Lower leg skin (tissue), 4 donors: Measurements from ENCODE around the gene CCDC40. TPM values are rescaled to one million over a fixed set of nuclear protein-coding genes. Genes with fewer than 3 reads are reported as not detected.
A peak's percentile ranks its signal among the peaks of the same experiment; 100 is the strongest.

ENCODE experiments used
- DNase-seq, 2 donors: peaks; one replicate each; pipeline ENCODE4 v3.0.0-alpha.2; 2019; ENCODE audit warnings: low spot score in 2 of 2
- H3K4me3 ChIP-seq: fragments of 200-600 bp; sonication (generic); 2 replicates; pipeline ENCODE4 v1.5.1; 2017; ENCODE audit warnings: mild to moderate bottlenecking, low read depth; ENCODE audit not compliant: poor library complexity, severe bottlenecking
- POLR2A ChIP-seq, 2 donors: fragments of 450-650 bp; IDR thresholded peaks; one replicate each; pipeline ENCODE4 v1.6.1; 2016 to 2017; ENCODE audit warnings: antibody characterized with exemption in 2 of 2, mild to moderate bottlenecking in 1 of 2, moderate library complexity in 1 of 2
- WGBS, 2 donors: methylation state at CpG; one replicate each; pipeline ENCODE4 v1.1.5; 2018; 5-methylcytosine and 5-hydroxymethylcytosine counted together
- intact Hi-C: fragments of 100-400 bp; cut with DNase I; formaldehyde crosslinking; loops from one replicate; pipeline ENCODE4 v1.15.0; 2023; ENCODE audit warnings: low total_unique reads
- total RNA-seq, 4 donors: library from RNA; depleted of rRNA; stranded (reverse); fragments of >200 nt; gene quantifications; one replicate each; pipeline ENCODE4 v1.1.0, GENCODE V29; 2016
- TF ChIP-seq, protein P1 (sequence below), 3 donors: fragments of 450-650 bp; IDR thresholded peaks; one replicate each; pipeline ENCODE4 v1.5.1; 2016; ENCODE audit warnings: antibody characterized with exemption in 3 of 3, mild to moderate bottlenecking in 3 of 3, moderate library complexity in 2 of 3

The CCDC40 gene
- total RNA-seq, 4 donors from 2014 or later, result 1.2 to 5.8 (median 2.1) TPM

DNA sequence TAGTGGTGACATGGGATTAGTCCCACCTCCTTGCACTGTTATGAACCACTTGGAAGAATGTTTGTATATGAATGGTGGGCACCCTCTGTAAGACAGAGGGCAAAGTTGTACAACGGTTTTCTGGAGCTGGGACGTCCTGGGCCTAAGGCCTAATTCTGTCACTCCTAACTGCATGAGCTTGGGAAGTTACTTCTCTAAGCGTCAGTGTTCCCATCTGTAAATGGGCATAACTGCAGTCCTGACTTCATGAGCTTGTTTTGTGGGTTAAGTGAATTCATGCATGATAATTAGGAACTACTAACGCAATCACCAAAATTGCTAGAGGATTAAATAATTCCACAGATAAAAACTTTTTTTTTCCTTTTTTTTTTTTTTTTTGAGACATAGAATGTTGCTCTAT lies 2.6 kb upstream of the CCDC40 start:
- no peak overlapping the region for H3K4me3 ChIP-seq
- TF ChIP-seq, protein P1, sequence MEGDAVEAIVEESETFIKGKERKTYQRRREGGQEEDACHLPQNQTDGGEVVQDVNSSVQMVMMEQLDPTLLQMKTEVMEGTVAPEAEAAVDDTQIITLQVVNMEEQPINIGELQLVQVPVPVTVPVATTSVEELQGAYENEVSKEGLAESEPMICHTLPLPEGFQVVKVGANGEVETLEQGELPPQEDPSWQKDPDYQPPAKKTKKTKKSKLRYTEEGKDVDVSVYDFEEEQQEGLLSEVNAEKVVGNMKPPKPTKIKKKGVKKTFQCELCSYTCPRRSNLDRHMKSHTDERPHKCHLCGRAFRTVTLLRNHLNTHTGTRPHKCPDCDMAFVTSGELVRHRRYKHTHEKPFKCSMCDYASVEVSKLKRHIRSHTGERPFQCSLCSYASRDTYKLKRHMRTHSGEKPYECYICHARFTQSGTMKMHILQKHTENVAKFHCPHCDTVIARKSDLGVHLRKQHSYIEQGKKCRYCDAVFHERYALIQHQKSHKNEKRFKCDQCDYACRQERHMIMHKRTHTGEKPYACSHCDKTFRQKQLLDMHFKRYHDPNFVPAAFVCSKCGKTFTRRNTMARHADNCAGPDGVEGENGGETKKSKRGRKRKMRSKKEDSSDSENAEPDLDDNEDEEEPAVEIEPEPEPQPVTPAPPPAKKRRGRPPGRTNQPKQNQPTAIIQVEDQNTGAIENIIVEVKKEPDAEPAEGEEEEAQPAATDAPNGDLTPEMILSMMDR (IDR thresholded peaks at IDR 0.05), result no peak
- TF ChIP-seq POLR2A (IDR thresholded peaks at IDR 0.05), result no peak
- DNase-seq, result no peak
- intact Hi-C loops, result no loop called here
- WGBS, 2 donors, result 95 to 96% methylated on average over 4 of the region's 4 CpGs

DNA sequence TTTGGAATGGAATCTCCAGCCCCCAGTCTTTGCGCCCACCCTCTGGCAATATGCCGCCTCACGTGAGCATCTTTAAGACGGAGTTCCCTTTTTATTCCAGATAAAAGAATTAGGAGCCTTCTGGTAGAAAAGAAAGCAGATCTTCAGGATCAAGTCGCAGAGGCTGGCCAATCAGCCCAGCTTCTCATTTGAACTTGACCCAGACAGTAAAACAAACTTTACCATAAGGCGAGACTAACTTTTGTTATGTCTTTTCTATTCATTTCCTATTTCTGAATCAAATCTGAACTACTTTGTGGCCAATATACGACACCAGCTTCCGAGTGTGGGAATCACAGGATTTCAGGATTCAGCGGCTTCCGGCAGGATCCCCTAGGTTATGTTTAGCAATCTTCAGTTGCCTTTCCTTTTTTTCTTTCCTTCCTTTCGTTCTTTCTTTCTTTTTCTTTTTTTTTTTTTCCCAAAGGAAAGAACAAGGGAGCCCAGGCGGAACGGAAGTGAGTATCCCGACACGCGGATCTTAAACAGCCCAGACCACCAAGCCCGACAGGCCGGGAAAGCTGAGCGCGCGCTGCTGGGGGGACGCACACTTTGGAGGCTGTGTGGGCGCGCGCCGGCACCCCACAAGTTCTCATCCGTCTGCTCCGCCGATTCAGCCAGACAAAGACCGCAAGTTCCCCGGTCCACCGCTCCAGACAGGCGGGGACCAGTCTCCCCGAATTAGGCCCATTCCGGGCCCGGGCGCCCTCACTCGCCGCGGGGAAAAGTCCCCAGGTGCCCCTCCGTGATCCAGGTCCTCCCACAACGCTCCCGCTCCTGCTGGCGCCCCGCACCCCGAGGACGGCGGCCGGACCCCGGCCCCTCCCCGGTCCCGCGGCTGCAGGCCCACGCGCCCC lies 1.4 kb upstream of the CCDC40 start:
- TF ChIP-seq, protein P1 (IDR thresholded peaks at IDR 0.05), result no peak
- TF ChIP-seq POLR2A (IDR thresholded peaks at IDR 0.05), result no peak
- peak overlapping the region; percentile 49 for H3K4me3 ChIP-seq
- WGBS, 2 donors, result 2% methylated on average over 31 to 51 of the region's 55 CpGs
- DNase-seq, result no peak
- intact Hi-C loops, result no loop called here

DNA sequence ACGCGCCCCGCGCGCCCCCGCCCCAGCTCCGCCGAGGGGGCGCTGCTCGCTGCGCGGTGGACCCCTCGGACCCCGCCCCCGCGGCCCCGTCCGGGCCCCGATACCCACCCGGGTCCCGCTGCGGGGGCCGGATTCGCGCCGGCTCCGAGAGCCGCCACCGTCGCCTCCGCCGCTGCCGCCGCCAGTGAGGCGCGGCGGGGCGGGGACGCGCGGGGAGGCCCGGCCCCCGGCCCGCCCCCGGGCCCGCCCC lies 830 bp upstream of the CCDC40 start, which contains the start of gene TBC1D16:
Gene TBC1D16 (minus strand): TSS at position 186 of the 250 bp plus-strand sequence. CDS start 22,325 bp downstream, outside the sequence.
- TF ChIP-seq, protein P1 (IDR thresholded peaks at IDR 0.05), result no peak
- no peak for TF ChIP-seq POLR2A (IDR thresholded peaks at IDR 0.05)
- intact Hi-C loops, result no loop called here
- DNase-seq, result no peak
- peak within 1 kb of the TSS; percentile 69 for H3K4me3 ChIP-seq
- WGBS, 2 donors, result 3% methylated on average over 21 of the region's 46 CpGs; no CpG with 5 or more reads in 1 of the 2 donors

DNA sequence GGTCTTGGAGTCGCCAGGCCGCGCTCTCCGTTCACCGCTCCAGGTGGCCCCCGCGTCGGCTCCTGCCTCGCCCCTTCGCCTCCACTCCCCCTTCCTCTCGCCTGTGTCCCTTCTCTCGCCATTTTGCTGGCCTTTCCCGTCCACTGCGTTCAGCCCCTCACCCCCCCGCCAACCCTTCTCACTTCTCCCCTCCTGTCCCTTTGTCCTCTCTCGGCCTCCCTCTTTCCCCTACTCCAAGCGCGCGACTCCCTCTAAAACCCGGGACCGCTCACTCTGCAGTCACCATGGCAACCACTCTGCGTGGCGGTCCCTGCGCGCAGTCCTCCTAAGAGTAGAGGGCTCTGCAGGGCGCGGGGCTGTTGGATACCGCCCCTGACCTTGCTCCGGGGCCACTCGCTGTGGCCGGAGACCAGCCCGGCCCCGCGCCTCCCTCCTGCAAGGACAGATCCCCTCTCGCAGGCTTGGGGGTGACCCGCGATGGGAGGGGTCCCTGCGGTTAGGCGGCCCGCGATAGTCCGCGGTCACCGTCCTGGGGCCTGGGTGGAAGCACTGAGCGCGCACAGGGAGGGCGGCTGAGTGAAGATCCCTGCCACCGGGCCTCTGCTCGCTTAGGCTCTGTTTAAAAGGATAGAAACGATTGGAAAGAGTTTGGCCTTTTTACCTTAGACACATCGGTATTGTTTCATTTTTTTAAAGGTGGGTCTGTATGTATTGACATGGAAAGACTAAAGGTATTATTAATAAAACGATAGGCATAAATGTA lies 454 bp downstream of the CCDC40 start:
- WGBS, 2 donors, result 2% methylated on average over 50 to 51 of the region's 52 CpGs
- peak in 1 of 2 donors; percentile 87 for DNase-seq
- TF ChIP-seq, protein P1 (IDR thresholded peaks at IDR 0.05), result peak in 1 of 3 donors; percentile 54
- TF ChIP-seq POLR2A (IDR thresholded peaks at IDR 0.05), result no peak

DNA sequence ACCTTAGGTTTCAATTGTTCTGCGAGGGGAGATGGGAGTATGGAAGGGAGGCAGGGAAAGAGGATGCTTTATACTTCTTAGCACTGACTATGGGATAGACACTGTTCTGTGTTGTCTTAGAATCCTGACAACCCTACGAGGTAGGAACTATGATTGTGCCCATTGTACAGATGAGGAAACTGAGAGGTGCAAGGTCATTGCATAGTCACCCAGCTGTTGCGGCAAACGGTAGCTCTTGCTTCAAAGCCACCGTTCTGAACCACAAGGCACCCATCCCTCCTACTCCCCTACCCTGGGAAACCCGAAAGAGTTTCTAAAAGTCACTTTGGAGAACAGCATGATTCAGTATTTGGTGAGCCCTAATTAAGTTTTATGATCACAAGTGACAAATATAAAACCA lies 7.5 kb downstream of the CCDC40 start:
- H3K4me3 ChIP-seq, result no peak overlapping the region
- TF ChIP-seq, protein P1 (IDR thresholded peaks at IDR 0.05), result no peak
- TF ChIP-seq POLR2A (IDR thresholded peaks at IDR 0.05), result no peak
- 95 to 96% methylated on average over 6 of the region's 6 CpGs for WGBS, 2 donors
- no peak for DNase-seq
- intact Hi-C loops, result no loop called here

More for the DNA sequence above, 454 bp downstream of the CCDC40 start:
- intact Hi-C loops, result no loop called here
- H3K4me3 ChIP-seq, result peak overlapping the region; percentile 69
